Astrocyte (in vitro differentiated cells and primary cell): ENCODE measurements around the gene DUSP10.

ENCODE experiments used
- CTCF ChIP-seq: IDR thresholded peaks from 2 replicates; pipeline ENCODE4 v1.5.1; 2011; ENCODE audit warnings: low read depth, mild to moderate bottlenecking, inconsistent platforms, low read length, moderate library complexity; ENCODE audit not compliant: insufficient read depth
- EZH2 ChIP-seq: IDR thresholded peaks from 2 replicates; pipeline ENCODE4 v1.6.1; 2012; ENCODE audit warnings: mild to moderate bottlenecking, low read length, inconsistent platforms; ENCODE audit not compliant: insufficient read depth

- TF ChIP-seq CTCF: no peak
- TF ChIP-seq EZH2: no peak
Measured at GRCh38 chr1:221736714-221737113, 5.2 kb downstream of the DUSP10 start.
